OCI-LY7 (cell line): ENCODE measurements around the gene MACO1. TPM values are rescaled to one million over a fixed set of nuclear protein-coding genes. Genes with fewer than 3 reads are reported as not detected.

ENCODE experiments used
- BruUV-seq: library from RNA; stranded (reverse); fragments of 400-500 nt; replicated peaks from 2 replicates; lab custom pipeline; 2021; lab: Mats Ljungman, UMichigan
- CTCF ChIA-PET: fragments of 300-600 bp; sonication (Branson Sonifier 250); formaldehyde crosslinking; loops from one replicate; lab custom pipeline; 2022; ENCODE audit warnings: antibody characterized with exemption; ENCODE audit not compliant: unreplicated experiment; lab: Charles Lee
- POLR2A ChIA-PET: fragments of 300-600 bp; sonication (Branson Sonifier 250); formaldehyde crosslinking; loops from one replicate; lab custom pipeline; 2022; ENCODE audit warnings: antibody characterized with exemption; lab: Charles Lee
- DNase-seq: peaks from one replicate; pipeline ENCODE4 v3.0.0-alpha.2; 2015; ENCODE audit warnings: low spot score
- H2AFZ ChIP-seq: fragments of 200-600 bp; sonication (generic), shearing (Covaris generic); 2 replicates; pipeline ENCODE4 v1.6.1; 2014; ENCODE audit warnings: mild to moderate bottlenecking, antibody characterized with exemption, low read length, moderate library complexity
- H3K27ac ChIP-seq: fragments of 200-600 bp; sonication (generic); 2 replicates; pipeline ENCODE4 v1.5.1; 2014; ENCODE audit warnings: mixed run types, low read depth, mild to moderate bottlenecking, moderate library complexity, low read length, inconsistent platforms; ENCODE audit not compliant: poor library complexity, severe bottlenecking
- H3K36me3 ChIP-seq: fragments of 200-600 bp; sonication (generic); 2 replicates; pipeline ENCODE4 v1.6.1; 2014; ENCODE audit warnings: mild to moderate bottlenecking, antibody characterized with exemption, low read length, moderate library complexity, mixed read lengths; ENCODE audit not compliant: insufficient read depth
- H3K4me1 ChIP-seq: fragments of 200-600 bp; sonication (generic); 2 replicates; pipeline ENCODE4 v1.5.1; 2014; ENCODE audit warnings: mild to moderate bottlenecking, low read length; ENCODE audit not compliant: insufficient read depth, poor library complexity, severe bottlenecking
- H3K4me2 ChIP-seq: fragments of 200-600 bp; sonication (generic); 2 replicates; pipeline ENCODE4 v1.6.1; 2014; ENCODE audit warnings: mild to moderate bottlenecking, low read length
- H3K4me3 ChIP-seq: fragments of 200-600 bp; sonication (generic); 2 replicates; pipeline ENCODE4 v1.5.1; 2014; ENCODE audit warnings: mild to moderate bottlenecking, low read depth, low read length; ENCODE audit not compliant: poor library complexity, severe bottlenecking
- H3K79me2 ChIP-seq: fragments of 200-600 bp; sonication (generic); 2 replicates; pipeline ENCODE4 v1.6.1; 2016; ENCODE audit warnings: low read depth, mild to moderate bottlenecking, low read length, moderate library complexity, mixed read lengths; ENCODE audit not compliant: insufficient read depth
- H3K9me2 ChIP-seq: fragments of 200-600 bp; sonication (generic); 2 replicates; pipeline ENCODE4 v1.6.1; 2016; ENCODE audit warnings: mild to moderate bottlenecking, low read length, mixed read lengths; ENCODE audit not compliant: insufficient read depth
- H3K9me3 ChIP-seq: fragments of 200-600 bp; sonication (generic); 2 replicates; pipeline ENCODE4 v1.6.1; 2014; ENCODE audit warnings: mild to moderate bottlenecking, mixed run types, low read length, mixed read lengths
- H4K20me1 ChIP-seq: fragments of 200-600 bp; sonication (generic); 2 replicates; pipeline ENCODE4 v1.6.1; 2014; ENCODE audit warnings: mild to moderate bottlenecking, antibody characterized with exemption, low read length, moderate library complexity, mixed read lengths; ENCODE audit not compliant: insufficient read depth
- CTCF ChIP-seq: fragments of 200-600 bp; sonication (generic); conservative IDR thresholded peaks from 2 replicates; pipeline ENCODE4 v1.5.1; 2014; ENCODE audit warnings: mild to moderate bottlenecking, antibody characterized with exemption, low read length, moderate library complexity, mixed read lengths
- EZH2phosphoT487 ChIP-seq: fragments of 200-600 bp; sonication (generic); IDR thresholded peaks from 2 replicates; pipeline ENCODE4 v1.6.1; 2018; ENCODE audit warnings: low read depth, borderline replicate concordance, mild to moderate bottlenecking, mixed run types, antibody characterized with exemption, low read length, moderate library complexity, mixed read lengths
- intact Hi-C: fragments of 100-400 bp; cut with micrococcal nuclease; formaldehyde crosslinking; loops from one replicate; pipeline ENCODE4 v1.10.0; 2022; ENCODE audit not compliant: unreplicated experiment
- total RNA-seq, 2 experiments: library from RNA; depleted of rRNA in 1 of 2; stranded (reverse); fragments of >200 nt in 1 of 2; shearing (Covaris generic) in 1 of 2; gene quantifications; 2 replicates each; pipeline ENCODE4 v1.2.3, GENCODE V29; 2014 to 2022

Gene MACO1
- total RNA-seq, 2 experiments from 2014 or later, result 11.8 to 18.6 TPM

GRCh38 chr1:25474439-25475047 is 43.8 kb downstream of the MACO1 start:
- CTCF ChIA-PET, result no interaction called here
- BruUV-seq, result no TSS peak
- TF ChIP-seq EZH2phosphoT487, result no peak
- no peak overlapping the region for H3K4me2 ChIP-seq
- H3K9me3 ChIP-seq, result no peaks in the 10 kb centered on the region
- H3K9me2 ChIP-seq, result no peaks in the 10 kb centered on the region
- intact Hi-C loops, result no loop called here
- no peak overlapping the region for H3K4me3 ChIP-seq
- no peak for DNase-seq
- no peak overlapping the region for H2AFZ ChIP-seq
- POLR2A ChIA-PET, result interaction anchor here (0.6 kb wide), 1 partner anchor 10 kb away, joined by 3 read pairs; no protein-coding TSS in a partner anchor
- no peaks in the 10 kb centered on the region for H3K79me2 ChIP-seq
- H3K4me1 ChIP-seq, result no peaks in the 10 kb centered on the region
- no peak overlapping the region for H3K27ac ChIP-seq
- H4K20me1 ChIP-seq, result 0 out of 2 replicates have a peak, but pooled peaks cover 7% of the 10 kb centered on the region
- H3K36me3 ChIP-seq, result peaks cover 2% of the 10 kb centered on the region; the same call in 1 of the 2 replicates

DNA sequence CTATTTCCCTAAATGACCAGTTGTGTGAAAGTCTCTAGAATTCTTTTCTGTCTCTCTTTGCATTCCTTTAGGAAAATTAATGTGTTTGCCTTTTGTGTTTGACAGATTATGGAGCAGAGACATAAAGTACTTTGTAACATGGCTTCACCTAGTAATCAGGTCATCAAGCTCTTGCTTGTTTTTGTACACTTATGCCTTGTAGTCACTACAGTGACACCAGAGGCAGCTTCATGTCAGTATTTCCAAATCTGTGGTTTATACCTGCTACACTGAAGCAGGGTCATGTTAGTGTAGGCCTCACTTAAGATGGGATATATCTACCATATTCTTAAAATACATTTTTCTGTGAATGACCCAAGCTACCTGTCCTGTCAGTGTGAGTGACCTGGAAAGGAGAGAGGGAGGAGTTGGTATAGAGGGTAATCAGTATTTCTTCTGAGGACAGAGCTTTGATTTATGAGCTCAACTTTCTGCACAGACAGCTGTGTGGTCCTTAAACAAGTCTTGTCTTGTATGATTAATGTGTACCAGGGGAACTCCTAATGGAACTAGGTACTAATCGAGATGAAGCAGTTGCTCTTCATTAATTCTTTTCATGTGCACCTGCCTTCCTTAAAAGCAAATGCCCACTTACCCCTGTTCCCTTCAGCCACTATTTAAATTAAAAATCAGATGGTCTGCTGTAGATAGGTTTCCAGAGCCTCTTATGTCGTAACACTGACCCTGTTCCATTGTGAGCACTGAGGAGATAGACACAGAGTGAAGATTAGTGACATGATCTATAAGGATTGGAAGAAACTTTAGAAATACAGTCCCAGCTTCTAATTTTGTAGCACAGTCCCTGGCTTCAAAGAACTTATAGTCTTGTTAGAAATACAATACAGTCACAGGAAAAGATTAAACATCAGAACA is 45.7 kb downstream of the MACO1 start:
- H2AFZ ChIP-seq, result no peak overlapping the region
- H3K9me2 ChIP-seq, result no peaks in the 10 kb centered on the region
- no peak overlapping the region for H3K4me3 ChIP-seq
- intact Hi-C loops, result no loop called here
- TF ChIP-seq EZH2phosphoT487 (no peak), CTCF (no peak)
- ChIA-PET POLR2A (interaction anchor here (1.0 kb wide), 1 partner anchor 26 kb away, joined by 3 read pairs; no protein-coding TSS in a partner anchor), CTCF (no interaction called here)
- H3K9me3 ChIP-seq, result no peaks in the 10 kb centered on the region
- H3K79me2 ChIP-seq, result peaks cover 7% of the 10 kb centered on the region; the same call in 1 of the 2 replicates
- no peak for DNase-seq
- no peak overlapping the region for H3K27ac ChIP-seq
- H4K20me1 ChIP-seq, result 0 out of 2 replicates have a peak, but pooled peaks cover 7% of the 10 kb centered on the region
- H3K4me1 ChIP-seq, result no peaks in the 10 kb centered on the region
- H3K4me2 ChIP-seq, result no peak overlapping the region
- peaks cover 3% of the 10 kb centered on the region; the same call in 1 of the 2 replicates for H3K36me3 ChIP-seq
- BruUV-seq, result no TSS peak

DNA sequence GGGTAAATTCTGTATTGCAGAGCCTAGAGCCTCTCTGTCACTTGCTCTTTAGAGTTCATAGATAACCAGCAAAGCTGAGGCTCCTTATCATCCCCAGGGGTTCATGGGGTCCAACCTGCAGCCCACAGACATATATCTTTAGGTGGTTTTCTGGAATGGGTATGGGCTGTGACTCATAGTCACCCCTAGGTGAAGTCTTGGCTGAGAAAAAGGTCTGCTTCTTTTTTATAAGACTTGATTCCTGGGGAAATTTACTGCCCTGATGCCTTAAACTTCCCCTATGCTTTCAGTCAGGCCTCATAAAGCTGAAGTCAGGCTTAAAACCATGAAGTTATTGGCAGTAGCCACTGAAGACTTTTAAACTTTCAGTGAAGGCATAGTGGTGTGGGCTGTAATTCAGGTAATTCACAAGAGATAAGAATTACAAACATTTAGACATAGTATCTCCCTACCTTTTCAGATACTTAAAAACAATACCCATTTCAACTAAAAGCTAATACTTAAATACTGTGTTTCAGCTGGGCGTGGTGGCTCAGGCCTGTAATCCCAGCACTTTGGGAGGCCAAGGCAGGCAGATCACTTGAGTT is 46.8 kb downstream of the MACO1 start:
- CTCF ChIA-PET, result no interaction called here
- intact Hi-C loops, result no loop called here

More for the DNA sequence above, 46.8 kb downstream of the MACO1 start:
- no peak overlapping the region for H3K4me2 ChIP-seq
- POLR2A ChIA-PET, result interaction anchor here (0.6 kb wide), 1 partner anchor 870 kb away, joined by 4 read pairs; no protein-coding TSS in a partner anchor
- H4K20me1 ChIP-seq, result 0 out of 2 replicates have a peak, but pooled peaks cover 7% of the 10 kb centered on the region
- no TSS peak for BruUV-seq
- no peaks in the 10 kb centered on the region for H3K9me2 ChIP-seq
- no peak overlapping the region for H3K4me3 ChIP-seq
- H3K36me3 ChIP-seq, result peaks cover 3% of the 10 kb centered on the region; the same call in 1 of the 2 replicates
- TF ChIP-seq CTCF (no peak), EZH2phosphoT487 (no peak)
- no peak overlapping the region for H2AFZ ChIP-seq
- no peak overlapping the region for H3K27ac ChIP-seq
- H3K9me3 ChIP-seq, result no peaks in the 10 kb centered on the region
- DNase-seq, result no peak
- H3K4me1 ChIP-seq, result no peaks in the 10 kb centered on the region
- H3K79me2 ChIP-seq, result peaks cover 7% of the 10 kb centered on the region; the same call in 1 of the 2 replicates
